HUES6 (cell line): ENCODE results near the gene CAPN9.

Experiments
- H3K27ac ChIP-seq: 2 replicates; pipeline ENCODE4 v1.7.0; 2013; ENCODE audit warnings: low read depth, mild to moderate bottlenecking, low read length, inconsistent platforms
- H3K27me3 ChIP-seq: 2 replicates; pipeline ENCODE4 v1.6.1; 2013; ENCODE audit warnings: low read length; ENCODE audit not compliant: control insufficient read depth, insufficient read depth
- H3K36me3 ChIP-seq: 2 replicates; pipeline ENCODE4 v1.6.1; 2013; ENCODE audit warnings: low read length; ENCODE audit not compliant: control insufficient read depth, insufficient read depth
- H3K4me1 ChIP-seq: 2 replicates; pipeline ENCODE4 v1.6.1; 2013; ENCODE audit warnings: low read length; ENCODE audit not compliant: control insufficient read depth, insufficient read depth
- H3K4me3 ChIP-seq: 2 replicates; pipeline ENCODE4 v1.5.1; 2013; ENCODE audit warnings: low read depth, low read length
- H3K9ac ChIP-seq: one replicate; pipeline ENCODE4 v1.6.1; 2013; ENCODE audit warnings: mild to moderate bottlenecking, low read length
- H3K9me3 ChIP-seq: 2 replicates; pipeline ENCODE4 v1.6.1; 2013; ENCODE audit warnings: low read depth, low read length; ENCODE audit not compliant: control insufficient read depth, insufficient read depth

CAPN9 gene

GRCh38 chr1:230730977-230731376 lies 16.2 kb upstream of the CAPN9 start:
- H3K9ac ChIP-seq, result no peak overlapping the region
- no peaks in the 10 kb centered on the region for H3K9me3 ChIP-seq
- no peaks in the 10 kb centered on the region for H3K36me3 ChIP-seq
- peaks cover 16% of the 10 kb centered on the region for H3K4me1 ChIP-seq
- no peak overlapping the region for H3K27ac ChIP-seq
- H3K4me3 ChIP-seq, result no peak overlapping the region
- H3K27me3 ChIP-seq, result no peaks in the 10 kb centered on the region

- Histone ChIP-seq H3K27me3 (no peaks in the 10 kb centered on the region), H3K9ac (no peak overlapping the region), H3K36me3 (no peaks in the 10 kb centered on the region), H3K9me3 (peaks cover 4% of the 10 kb centered on the region), H3K27ac (no peak overlapping the region), H3K4me1 (no peaks in the 10 kb centered on the region), H3K4me3 (no peak overlapping the region)
These were observed 11.7 kb upstream of the CAPN9 start for GRCh38 chr1:230735447-230735846.

- Histone ChIP-seq H3K36me3 (no peaks in the 10 kb centered on the region), H3K4me1 (no peaks in the 10 kb centered on the region), H3K4me3 (no peak overlapping the region), H3K9ac (no peak overlapping the region), H3K27ac (no peak overlapping the region), H3K9me3 (peaks cover 4% of the 10 kb centered on the region), H3K27me3 (no peaks in the 10 kb centered on the region)
These were observed 9.4 kb upstream of the CAPN9 start for GRCh38 chr1:230737622-230738262.

GRCh38 chr1:230739564-230740290 lies 7.5 kb upstream of the CAPN9 start:
- H3K36me3 ChIP-seq, result no peaks in the 10 kb centered on the region
- H3K27ac ChIP-seq, result no peak overlapping the region
- H3K4me3 ChIP-seq, result no peak overlapping the region
- no peaks in the 10 kb centered on the region for H3K27me3 ChIP-seq
- no peak overlapping the region for H3K9ac ChIP-seq
- peaks cover 4% of the 10 kb centered on the region for H3K9me3 ChIP-seq
- H3K4me1 ChIP-seq, result peaks cover 3% of the 10 kb centered on the region; the same call in 1 of the 2 replicates

- Histone ChIP-seq H3K27ac (no peak overlapping the region), H3K36me3 (no peaks in the 10 kb centered on the region), H3K9me3 (no peaks in the 10 kb centered on the region), H3K27me3 (no peaks in the 10 kb centered on the region), H3K4me3 (no peak overlapping the region), H3K9ac (no peak overlapping the region), H3K4me1 (peaks cover 12% of the 10 kb centered on the region; the same call in 1 of the 2 replicates)
These were observed 3.3 kb upstream of the CAPN9 start for GRCh38 chr1:230743899-230744298.

GRCh38 chr1:230744382-230744781 lies 2.8 kb upstream of the CAPN9 start:
- Histone ChIP-seq H3K9me3 (no peaks in the 10 kb centered on the region), H3K9ac (no peak overlapping the region), H3K4me3 (no peak overlapping the region), H3K4me1 (peaks cover 17% of the 10 kb centered on the region; the same call in 1 of the 2 replicates), H3K36me3 (no peaks in the 10 kb centered on the region), H3K27ac (no peak overlapping the region), H3K27me3 (no peaks in the 10 kb centered on the region)

- no peaks in the 10 kb centered on the region for H3K9me3 ChIP-seq
- no peak overlapping the region for H3K4me3 ChIP-seq
- H3K27ac ChIP-seq, result no peak overlapping the region
- H3K9ac ChIP-seq, result no peak overlapping the region
- H3K36me3 ChIP-seq, result no peaks in the 10 kb centered on the region
- peaks cover 24% of the 10 kb centered on the region; the same call in 1 of the 2 replicates for H3K4me1 ChIP-seq
- H3K27me3 ChIP-seq, result no peaks in the 10 kb centered on the region
These were observed 2.1 kb upstream of the CAPN9 start for GRCh38 chr1:230745071-230745470.

GRCh38 chr1:230746617-230747016 lies 571 bp upstream of the CAPN9 start:
- Histone ChIP-seq H3K4me1 (peaks cover 36% of the 10 kb centered on the region), H3K9me3 (no peaks in the 10 kb centered on the region), H3K27ac (no peak overlapping the region), H3K27me3 (no peaks in the 10 kb centered on the region), H3K36me3 (no peaks in the 10 kb centered on the region), H3K4me3 (no peak overlapping the region), H3K9ac (no peak overlapping the region)

- H3K27ac ChIP-seq, result no peak overlapping the region
- H3K27me3 ChIP-seq, result no peaks in the 10 kb centered on the region
- H3K9ac ChIP-seq, result no peak overlapping the region
- no peaks in the 10 kb centered on the region for H3K36me3 ChIP-seq
- H3K9me3 ChIP-seq, result no peaks in the 10 kb centered on the region
- H3K4me1 ChIP-seq, result peaks cover 49% of the 10 kb centered on the region
- H3K4me3 ChIP-seq, result no peak overlapping the region
These were observed 957 bp downstream of the CAPN9 start for GRCh38 chr1:230747890-230748800.

- Histone ChIP-seq H3K9me3 (no peaks in the 10 kb centered on the region), H3K27ac (no peak overlapping the region), H3K4me3 (no peak overlapping the region), H3K9ac (no peak overlapping the region), H3K27me3 (no peaks in the 10 kb centered on the region), H3K36me3 (no peaks in the 10 kb centered on the region), H3K4me1 (peaks cover 52% of the 10 kb centered on the region)
These were observed 2.0 kb downstream of the CAPN9 start for GRCh38 chr1:230749150-230749549.

GRCh38 chr1:230749635-230750034 lies 2.4 kb downstream of the CAPN9 start:
- Histone ChIP-seq H3K9ac (no peak overlapping the region), H3K27ac (no peak overlapping the region), H3K27me3 (no peaks in the 10 kb centered on the region), H3K4me3 (no peak overlapping the region), H3K9me3 (no peaks in the 10 kb centered on the region), H3K4me1 (peaks cover 50% of the 10 kb centered on the region), H3K36me3 (no peaks in the 10 kb centered on the region)
